GM12892 (cell line): Measurements from ENCODE around the gene PVALB.

Experiments
- DNase-seq: peaks from one replicate; pipeline ENCODE4 v3.0.0; 2011; ENCODE audit not compliant: insufficient read length
- FAIRE-seq: peaks from 2 replicates; lab custom pipeline; 2011; peaks lifted over from hg19 to GRCh38; lab: Jason Lieb, UNC
- POLR2A ChIP-seq: IDR thresholded peaks from 2 replicates; pipeline ENCODE4 v1.6.1; 2011; ENCODE audit warnings: low read depth, low read length, control low read depth
- POLR2AphosphoS5 ChIP-seq: IDR thresholded peaks from 2 replicates; pipeline ENCODE4 v1.6.1; 2011; ENCODE audit warnings: low read depth, low read length, control low read depth
- TAF1 ChIP-seq: IDR thresholded peaks from 2 replicates; pipeline ENCODE4 v1.6.1; 2011; ENCODE audit warnings: low read depth, mild to moderate bottlenecking, control low read depth, low read length, borderline replicate concordance

PVALB gene

DNA sequence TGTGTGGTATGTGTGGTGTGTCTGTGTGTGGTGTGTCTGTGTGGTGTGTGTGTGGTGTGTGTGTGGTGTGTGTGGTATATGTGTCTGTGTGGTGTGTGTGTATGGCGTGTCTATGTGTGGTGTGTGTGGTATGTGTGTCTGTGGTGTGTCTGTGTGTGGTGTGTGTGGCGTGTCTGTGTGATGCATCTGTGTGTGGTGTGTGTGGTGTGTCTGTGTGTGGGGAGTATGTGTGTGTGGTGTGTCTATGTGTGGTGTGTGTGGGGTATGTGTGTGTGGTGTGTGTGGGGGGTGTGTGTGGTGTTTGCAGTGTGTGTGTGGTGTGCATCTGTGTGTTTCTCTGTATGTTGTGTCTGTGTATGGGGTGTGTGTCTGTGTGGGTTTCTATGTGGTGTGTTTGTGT lies 7.8 kb upstream of the PVALB start:
- DNase-seq, result no peak
- FAIRE-seq, result peak; percentile 66
- TF ChIP-seq POLR2AphosphoS5, result no peak
- TF ChIP-seq TAF1, result no peak
- no peak for TF ChIP-seq POLR2A

DNA sequence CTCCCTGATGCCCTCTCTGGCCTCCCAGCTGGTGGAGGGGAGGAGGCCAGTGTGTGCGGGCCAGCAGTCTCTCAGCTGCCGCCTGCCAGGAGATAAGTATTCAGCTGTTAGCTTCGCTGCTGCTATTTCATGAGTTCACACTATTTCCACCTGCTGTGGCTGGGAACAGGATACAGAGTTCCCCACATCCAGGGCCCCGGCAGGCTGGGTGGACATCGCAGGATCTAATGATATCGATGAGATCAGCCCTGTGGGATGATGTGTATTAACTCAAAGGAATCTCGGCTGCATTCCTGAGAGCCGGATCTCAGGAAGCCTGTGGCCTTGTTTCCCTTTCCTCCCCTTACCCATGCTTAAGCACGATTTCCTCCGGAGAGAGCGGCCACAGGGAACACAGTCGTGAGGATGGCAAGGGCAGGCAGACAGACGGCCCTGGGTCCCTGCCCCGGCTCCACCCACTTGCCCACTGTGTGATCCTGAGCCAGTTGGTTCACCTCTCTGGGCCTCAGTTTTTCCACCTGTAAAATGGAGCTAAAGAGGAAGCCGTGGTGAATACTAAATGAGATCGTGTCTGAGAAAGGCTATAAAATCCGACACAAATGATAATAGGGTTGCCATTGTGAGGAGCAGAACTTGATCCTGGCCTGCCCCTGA lies 6.5 kb upstream of the PVALB start:
- DNase-seq (no peak), FAIRE-seq (no peak)
- TF ChIP-seq POLR2A (no peak), POLR2AphosphoS5 (no peak), TAF1 (no peak)

DNA sequence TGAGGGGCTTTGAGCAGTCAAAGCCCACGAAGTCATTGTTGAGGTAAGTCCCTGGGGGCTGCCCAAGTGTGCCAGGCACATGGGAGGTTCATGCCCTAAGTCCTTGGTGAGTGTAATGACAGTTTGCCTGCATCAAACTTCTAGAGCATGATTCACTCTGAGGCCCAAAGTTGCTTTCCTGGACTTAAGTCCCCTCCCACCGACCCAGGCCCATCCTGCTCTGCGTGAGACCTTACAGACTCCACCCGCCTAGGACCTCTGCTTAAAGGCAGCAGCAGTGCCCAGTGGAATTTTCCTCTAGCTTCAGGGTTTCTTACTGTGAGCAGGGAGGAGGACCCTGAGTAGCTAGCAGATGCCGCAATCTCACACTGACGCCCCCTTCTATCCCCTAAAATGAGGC lies 5.7 kb upstream of the PVALB start:
- TF ChIP-seq POLR2A (no peak), TAF1 (no peak), POLR2AphosphoS5 (no peak)
- FAIRE-seq (no peak), DNase-seq (no peak)

DNA sequence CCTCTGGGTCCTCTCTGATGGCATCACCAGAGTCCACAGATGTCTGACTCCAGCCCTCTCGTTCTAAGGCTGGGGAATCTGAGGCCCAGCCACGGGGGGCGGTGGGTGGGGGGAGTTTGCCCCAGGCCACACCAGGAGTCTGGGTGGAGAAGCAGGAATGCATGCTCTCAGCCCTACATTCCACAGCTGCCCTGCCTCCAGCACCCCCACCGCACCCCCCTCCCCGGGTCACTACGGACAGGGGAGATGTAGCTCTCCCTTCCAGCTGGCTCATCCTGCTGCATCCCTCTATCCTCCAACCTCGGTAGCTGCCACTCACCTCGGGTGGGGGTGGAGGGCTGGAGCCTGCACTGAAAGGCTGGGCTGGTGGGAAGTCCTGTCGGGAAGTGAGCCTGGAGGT lies 2.3 kb upstream of the PVALB start:
- DNase-seq (no peak), FAIRE-seq (no peak)
- TF ChIP-seq POLR2AphosphoS5 (no peak), POLR2A (no peak), TAF1 (no peak)

DNA sequence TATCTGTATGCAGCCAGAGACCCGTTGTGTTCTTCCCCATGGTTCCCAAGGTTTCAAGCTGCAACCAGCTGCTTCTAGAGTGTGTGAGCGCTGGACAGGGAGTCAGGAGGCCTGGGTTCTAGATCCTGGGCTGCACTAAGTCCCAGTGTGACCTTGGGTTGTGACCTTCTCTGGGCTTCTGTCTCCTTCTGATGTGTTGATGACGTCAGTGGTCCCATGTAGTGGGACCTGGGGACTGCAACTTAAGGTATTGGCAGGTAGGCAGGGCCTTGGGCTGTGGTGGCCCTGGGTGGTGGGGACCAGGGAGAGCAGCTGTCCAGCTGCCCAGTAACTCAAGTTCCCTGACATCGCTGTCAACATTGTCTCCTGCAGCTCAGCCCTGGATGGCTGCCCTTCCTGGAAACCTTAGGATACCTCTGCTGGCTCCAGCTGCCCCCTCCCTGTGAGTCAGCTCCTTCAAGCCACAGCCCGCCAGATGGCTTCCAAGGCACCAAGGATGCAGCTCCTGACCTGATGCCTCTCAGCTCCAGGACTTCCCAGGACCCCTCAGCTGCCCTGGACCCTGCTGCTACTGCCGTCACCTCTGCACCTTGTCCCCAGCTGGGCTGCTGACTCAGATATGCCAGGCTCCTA lies 1.3 kb upstream of the PVALB start:
- TF ChIP-seq TAF1 (no peak), POLR2A (no peak), POLR2AphosphoS5 (no peak)
- no peak for DNase-seq
- FAIRE-seq, result no peak

DNA sequence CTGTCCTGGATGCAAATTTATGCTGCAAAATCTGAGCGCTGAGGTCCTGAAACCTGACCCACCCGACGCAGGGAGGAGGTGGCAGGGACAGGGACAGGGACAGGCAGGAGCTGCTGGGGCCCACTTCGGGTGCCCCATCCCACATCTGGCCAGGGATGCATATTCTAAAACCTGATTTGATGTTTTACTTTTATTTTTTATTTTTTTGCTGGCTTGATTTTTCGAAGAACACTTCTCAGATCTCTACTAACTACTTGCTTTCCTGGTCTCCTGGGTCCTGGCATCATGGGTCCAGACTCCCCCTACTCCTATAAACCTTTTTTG lies 652 bp upstream of the PVALB start:
- FAIRE-seq (no peak), DNase-seq (no peak)
- no peak for TF ChIP-seq TAF1
- TF ChIP-seq POLR2AphosphoS5, result no peak
- no peak for TF ChIP-seq POLR2A

DNA sequence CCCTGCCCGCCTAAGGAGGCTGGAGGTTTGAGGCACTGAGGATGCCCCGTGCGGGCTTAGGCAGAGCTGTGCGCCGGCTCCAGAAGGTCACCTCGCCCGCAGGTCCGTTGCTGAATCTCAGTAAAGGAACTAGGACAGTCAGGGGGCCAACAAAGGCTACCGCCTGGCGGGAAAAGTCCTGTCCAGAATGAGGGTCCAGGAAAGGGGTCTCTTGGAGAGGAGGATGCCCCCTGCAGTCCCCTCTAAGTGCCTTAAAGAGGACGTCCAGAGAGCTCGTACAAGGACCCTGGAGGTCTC lies 548 bp downstream of the PVALB start:
- TF ChIP-seq TAF1, result no peak
- no peak for TF ChIP-seq POLR2AphosphoS5
- TF ChIP-seq POLR2A, result no peak
- DNase-seq (no peak), FAIRE-seq (no peak)

DNA sequence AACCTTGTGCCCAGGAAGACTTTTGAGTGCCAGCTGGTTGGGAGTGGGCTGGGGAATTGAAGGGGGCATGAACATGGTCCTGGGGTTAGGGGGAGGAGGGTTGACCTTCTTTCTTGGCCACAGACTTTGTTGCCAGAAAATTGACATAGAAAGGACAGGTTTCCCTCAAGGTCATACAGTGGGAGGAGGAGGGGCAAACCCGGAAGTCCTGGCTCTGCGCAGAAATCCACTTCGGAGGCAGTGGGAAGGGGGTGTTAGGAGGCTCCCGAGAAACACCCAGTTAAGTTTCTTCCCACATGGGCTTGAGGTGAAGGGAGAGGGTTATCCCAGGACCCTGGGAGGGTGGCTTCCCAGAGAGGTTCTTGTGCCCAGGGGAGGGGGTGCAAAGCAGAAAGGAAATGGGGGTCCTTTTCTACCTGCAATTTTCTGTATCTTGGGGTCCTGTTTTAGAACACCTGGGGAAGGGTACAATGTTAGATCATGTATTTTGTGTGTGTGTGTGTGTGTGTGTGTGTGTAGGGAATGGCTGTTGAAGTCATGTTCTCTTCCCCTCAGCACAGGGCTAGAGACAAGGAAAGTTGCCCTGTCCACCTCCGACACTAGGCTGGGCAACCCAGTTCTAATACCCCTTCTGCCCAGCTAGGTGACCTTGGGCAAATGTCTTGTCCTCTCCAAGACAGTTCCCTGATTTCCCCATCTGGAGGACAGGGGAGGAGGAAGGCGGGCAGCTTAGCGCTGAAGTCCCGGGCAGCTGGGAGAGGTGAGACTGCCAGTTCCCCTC lies 1.1 kb downstream of the PVALB start:
- FAIRE-seq, result no peak
- TF ChIP-seq TAF1 (no peak), POLR2A (no peak), POLR2AphosphoS5 (no peak)
- DNase-seq, result no peak

DNA sequence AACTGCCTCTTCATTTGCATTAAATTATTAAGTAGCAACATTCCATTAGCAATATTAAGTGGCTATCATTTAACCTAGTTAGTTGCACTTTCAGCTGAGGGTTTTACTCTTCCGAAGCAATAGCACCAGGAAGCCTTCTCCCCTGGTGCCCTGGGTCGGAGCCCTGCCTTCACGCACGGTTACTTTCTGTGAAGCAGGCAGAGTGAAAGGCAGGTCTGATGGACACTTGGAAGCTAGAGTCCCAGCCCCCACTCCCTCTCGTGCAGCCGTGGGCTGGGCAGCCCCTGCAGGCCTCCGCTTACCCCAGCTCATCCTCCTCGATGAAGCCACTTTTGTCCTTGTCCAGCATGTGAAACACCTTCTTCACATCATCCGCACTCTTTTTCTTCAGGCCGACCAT lies 2.0 kb downstream of the PVALB start:
- DNase-seq (no peak), FAIRE-seq (no peak)
- no peak for TF ChIP-seq TAF1
- no peak for TF ChIP-seq POLR2AphosphoS5
- no peak for TF ChIP-seq POLR2A

DNA sequence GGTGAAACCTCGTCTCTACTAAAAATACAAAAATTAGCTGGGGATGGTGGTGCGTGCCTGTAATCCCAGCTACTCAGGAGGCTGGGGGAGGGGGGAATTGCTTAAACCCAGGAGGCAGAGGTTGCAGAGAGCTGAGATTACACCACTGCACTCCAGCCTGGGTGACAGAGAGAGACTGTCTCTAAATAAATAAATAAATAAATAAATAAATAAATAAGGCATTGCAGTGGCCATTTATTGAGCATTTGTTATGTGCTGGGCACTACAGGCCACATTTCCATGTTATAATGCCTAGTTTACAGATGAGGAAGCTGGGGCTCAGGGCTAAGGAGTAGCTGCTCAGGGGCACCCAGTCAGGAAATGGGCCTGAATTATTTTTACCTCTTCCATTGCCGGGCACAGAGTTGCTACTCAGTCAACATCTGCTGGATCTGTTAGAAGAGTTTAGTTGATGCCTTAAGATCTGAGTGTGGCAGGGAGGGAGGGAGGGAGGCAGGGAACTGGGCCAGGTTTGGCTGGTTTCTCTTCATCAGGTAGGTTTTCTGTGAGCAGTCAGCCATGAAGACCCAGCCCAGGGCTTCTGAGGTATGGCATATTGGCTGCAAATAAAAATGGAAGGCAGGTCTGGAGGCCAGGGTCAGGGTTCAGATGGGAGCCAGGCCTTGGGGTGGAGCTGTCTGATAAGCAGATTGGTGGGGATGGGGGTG lies 5.6 kb downstream of the PVALB start:
- TF ChIP-seq POLR2A (no peak), POLR2AphosphoS5 (no peak), TAF1 (no peak)
- FAIRE-seq, result no peak
- no peak for DNase-seq

DNA sequence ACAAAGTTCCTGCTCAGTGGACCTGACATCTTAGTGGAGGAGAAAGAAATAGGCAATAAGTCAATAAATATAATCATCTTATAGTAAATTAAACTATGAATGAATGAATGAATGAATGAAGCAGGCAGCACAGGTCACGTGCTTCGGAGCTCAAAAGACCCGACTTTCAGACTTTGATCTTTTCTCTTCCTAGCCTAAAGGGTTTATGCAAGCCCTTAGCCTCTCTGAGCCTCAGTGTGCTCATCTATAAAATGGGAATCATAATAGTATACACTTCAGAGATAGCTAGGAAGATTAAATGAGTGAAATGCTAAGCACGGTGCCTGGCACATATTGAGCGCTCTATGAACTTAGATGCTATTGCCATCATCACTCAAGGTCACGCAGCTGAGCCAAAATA lies 7.5 kb downstream of the PVALB start:
- no peak for FAIRE-seq
- DNase-seq, result no peak
- TF ChIP-seq TAF1 (no peak), POLR2AphosphoS5 (no peak), POLR2A (no peak)

DNA sequence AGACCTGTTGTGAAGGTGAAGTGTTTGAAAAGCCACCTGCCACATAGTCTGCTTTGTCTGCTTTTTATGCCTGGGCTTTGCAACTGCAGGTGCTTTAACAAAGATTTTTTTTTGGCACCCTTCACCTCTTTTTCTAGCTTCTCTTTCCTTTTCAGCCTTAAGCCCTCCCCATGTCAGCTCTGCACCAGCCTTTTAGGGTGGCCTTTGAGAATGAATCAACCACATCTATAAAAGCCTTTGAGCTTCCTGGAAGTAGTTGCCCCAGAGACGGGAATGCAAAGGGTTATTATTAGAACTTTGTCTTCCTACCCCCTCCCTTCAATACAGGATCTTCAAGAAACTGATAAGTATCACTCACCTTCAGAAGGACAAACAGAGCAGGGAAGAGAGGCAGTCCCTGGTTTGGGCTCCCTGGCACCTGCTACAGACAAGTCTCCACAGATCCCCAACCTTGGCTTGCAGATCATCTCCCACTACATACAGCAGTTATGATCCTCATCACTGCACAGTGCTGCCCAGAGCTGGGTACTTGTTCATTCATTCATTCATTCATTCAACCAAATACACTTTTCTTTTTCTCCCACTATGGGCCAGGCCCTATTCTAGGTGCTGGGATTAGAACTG lies 8.0 kb downstream of the PVALB start:
- DNase-seq (no peak), FAIRE-seq (no peak)
- TF ChIP-seq POLR2A, result no peak
- TF ChIP-seq POLR2AphosphoS5, result no peak
- TF ChIP-seq TAF1, result no peak

DNA sequence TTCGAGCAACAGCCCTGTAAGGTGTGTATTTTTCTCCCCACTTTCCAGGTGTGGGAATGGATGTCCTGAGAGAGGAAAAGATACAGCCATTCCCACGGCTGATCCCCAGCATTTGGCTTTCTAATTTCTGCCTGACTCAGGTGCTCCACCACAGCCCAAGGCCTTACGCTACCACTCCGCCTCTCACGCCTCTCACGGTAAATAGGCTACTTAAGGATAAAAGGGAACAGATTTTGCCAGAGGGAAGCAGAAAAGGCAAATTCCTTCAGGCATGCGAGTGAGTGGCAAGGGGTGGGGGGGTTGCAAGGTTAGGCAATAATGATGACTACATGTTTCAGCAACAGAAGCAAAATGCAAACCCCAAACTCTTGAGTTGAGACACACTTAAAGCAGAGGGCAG lies 9.2 kb downstream of the PVALB start:
- DNase-seq (no peak), FAIRE-seq (no peak)
- no peak for TF ChIP-seq POLR2A
- TF ChIP-seq TAF1, result no peak
- TF ChIP-seq POLR2AphosphoS5, result no peak
